ENCODE measurements around the gene HINT1. TPM values are rescaled to one million over a fixed set of nuclear protein-coding genes. Genes with fewer than 3 reads are reported as not detected.

The HINT1 gene
- 182 and 261 TPM in 2 replicates for total RNA-seq

DNA sequence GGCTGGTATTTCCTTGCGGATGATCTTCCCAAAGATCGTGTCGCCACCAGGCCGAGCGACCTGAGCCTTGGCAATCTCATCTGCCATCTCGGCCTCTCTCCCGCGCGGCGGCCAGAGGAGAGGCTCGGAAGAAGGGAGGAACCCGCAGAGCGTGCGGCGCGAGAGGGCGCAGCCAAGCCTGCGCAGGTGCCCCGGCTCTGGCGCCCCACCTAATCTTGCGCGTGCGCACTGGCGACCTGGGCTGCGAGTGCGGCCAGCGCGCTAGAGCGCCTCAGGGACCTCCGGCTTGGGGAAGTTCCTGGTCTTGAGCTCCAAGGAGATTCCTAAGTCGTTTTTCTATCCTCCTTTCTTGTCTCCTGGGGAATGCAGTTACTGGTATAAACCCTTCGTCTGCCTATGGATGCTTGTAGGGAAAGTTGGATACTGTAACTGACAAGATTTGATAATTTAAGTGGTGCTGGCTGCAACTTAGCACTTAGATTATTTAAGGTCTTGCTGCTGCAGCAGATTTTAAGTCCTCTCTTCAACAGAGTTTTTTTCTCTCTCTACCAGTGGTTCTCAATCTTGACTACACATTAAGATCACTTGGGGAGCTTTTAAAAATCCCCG is at the start of gene HINT1:
HINT1 (minus strand) TSS at position 138 of the 609 bp plus-strand sequence; CDS start at position 87, 51 bp downstream.

DNA sequence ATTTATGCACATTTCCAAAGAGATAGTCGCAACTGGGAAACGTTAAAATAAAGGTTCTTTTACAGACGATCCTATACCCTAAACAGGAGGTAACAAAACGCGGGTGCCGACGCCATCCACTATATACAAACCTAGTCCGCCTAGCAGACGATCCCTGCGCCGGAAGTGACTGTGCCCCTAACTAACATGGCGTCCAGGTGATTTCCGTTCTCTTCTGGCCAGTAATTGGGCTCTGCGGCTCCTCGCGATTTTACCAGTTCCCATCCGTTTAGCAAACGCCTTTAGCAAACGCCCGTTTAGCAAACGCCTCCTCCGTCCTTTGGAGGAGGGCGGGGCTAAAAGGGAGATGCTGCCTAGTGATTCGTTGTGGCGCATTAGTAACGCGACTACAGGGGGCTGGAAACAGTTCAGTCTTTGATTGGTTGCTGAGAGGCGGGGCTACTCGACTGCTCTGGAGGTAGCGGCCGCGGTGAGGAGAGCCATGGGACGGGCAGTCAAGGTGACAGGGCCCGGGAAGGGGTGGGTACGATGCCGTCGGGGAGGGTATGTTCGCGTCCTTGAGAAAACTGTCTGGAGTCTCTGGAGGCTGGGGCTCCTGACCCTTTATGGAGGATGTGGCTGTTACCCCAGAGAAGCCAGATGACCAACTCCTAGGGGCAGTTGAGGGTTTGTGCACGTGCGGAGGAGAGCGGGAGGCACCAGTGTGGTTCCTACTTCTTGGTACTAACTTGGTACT is 5.7 kb upstream of the HINT1 start, which contains the start of gene LYRM7:
LYRM7 (plus strand) TSS at position 405 of the 736 bp plus-strand sequence; CDS start at position 482, 77 bp downstream.

Other genes with a start within 250 kb of the HINT1 start
- gene LYRM7, start 5.7 kb upstream of the HINT1 start, total RNA-seq = 6.2 and 65.3 TPM in 2 replicates
- gene CDC42SE2, start 98.8 kb upstream of the HINT1 start, total RNA-seq = 12.3 and 16.9 TPM in 2 replicates

Measured in epithelial cell of alveolus of lung (primary cell).